HTERT RPE-1 (cell line): Measurements from ENCODE around the gene STRN3.

Source experiments
- in situ Hi-C: fragments of 300-500 bp; cut with MboI; formaldehyde crosslinking; loops from 4 replicates; pipeline ENCODE4 v1.14.3; 2020; ENCODE audit warnings: low sequenced_read_pairs

Gene STRN3

DNA sequence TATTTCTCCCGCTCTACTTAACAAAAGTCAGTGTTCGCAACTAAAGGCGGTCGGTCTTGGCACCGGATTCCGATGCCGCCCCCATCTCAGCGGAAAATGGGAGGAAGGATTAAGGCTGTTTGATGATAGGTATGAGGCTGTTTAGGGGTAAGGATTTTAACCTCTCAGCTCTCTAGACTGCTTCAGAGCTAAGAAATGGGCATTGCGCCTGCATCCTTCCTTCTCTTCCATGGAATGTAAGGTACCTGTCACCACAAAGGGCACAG is 150.5 kb downstream of the STRN3 start:
- in situ Hi-C loops: no loop called here

DNA sequence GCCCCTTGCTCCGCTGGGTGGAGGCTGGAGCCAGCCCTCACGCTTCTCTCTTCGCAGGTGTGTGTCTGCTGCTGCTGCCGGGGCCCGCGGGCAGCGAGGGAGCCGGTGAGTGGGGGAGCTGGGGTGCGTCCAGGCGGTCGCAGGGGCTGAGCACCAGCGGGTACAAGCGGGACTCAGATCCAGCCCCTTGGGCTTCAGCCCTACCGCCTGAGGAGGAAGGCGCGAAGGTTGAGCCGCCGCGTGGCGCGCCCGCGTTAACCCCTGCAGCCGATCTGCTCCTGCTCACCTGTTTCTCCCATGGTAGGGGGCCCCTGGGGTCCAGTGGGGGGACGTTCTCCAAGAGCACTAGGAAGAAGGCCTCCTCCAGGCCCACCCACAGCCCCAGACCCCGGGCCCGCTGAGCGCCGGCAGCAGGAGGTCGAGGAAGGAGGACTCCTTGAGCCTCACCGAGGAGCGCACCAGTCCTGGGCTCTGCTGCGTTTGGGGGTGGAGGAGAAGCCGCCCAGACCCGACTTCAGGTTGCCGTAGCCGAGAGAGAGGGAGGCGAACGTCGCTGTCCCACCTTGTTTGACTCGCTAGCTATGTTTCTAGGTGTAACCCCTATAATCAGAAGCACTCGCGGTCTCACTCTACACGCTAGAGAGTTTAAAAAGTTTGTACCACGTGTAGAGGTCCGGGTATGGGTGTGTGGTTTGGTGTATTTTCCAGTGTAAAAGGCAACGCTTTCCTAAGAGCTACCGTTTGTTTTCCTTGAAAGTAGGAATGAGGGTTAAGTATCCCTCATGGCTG is 151.0 kb downstream of the STRN3 start:
- in situ Hi-C loops: no loop called here

DNA sequence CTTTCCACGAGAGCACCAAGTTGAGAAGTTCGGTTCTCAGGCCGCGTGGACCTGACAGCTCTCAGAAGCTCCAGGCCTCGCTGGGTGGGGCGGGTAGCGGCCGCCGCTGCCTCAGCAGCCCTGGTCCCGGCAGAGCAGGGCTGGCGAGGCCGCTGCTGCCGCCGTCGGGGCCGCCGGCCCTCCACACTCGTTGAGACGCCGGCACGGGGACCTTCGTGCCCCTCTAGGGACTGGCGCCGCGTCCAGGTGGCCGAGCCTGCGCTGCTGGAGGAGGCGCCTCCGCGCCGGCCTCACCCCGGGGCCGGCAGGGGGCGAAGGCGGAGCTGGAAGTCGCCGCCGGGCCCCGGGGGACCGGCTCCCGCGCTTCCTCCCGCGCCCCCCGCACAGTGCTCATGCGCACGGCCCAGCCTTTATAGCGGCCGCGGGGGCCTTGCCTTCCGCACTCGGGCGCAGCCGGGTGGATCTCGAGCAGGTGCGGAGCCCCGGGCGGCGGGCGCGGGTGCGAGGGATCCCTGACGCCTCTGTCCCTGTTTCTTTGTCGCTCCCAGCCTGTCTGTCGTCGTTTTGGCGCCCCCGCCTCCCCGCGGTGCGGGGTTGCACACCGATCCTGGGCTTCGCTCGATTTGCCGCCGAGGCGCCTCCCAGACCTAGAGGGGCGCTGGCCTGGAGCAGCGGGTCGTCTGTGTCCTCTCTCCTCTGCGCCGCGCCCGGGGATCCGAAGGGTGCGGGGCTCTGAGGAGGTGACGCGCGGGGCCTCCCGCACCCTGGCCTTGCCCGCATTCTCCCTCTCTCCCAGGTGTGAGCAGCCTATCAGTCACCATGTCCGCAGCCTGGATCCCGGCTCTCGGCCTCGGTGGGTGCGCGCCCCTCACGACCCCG is 151.8 kb downstream of the STRN3 start, which contains the start of gene COCH:
TSS of gene COCH (plus strand) at position 440 of the 879 bp plus-strand sequence. CDS start at position 820, 380 bp downstream.
- in situ Hi-C loops: no loop called here

DNA sequence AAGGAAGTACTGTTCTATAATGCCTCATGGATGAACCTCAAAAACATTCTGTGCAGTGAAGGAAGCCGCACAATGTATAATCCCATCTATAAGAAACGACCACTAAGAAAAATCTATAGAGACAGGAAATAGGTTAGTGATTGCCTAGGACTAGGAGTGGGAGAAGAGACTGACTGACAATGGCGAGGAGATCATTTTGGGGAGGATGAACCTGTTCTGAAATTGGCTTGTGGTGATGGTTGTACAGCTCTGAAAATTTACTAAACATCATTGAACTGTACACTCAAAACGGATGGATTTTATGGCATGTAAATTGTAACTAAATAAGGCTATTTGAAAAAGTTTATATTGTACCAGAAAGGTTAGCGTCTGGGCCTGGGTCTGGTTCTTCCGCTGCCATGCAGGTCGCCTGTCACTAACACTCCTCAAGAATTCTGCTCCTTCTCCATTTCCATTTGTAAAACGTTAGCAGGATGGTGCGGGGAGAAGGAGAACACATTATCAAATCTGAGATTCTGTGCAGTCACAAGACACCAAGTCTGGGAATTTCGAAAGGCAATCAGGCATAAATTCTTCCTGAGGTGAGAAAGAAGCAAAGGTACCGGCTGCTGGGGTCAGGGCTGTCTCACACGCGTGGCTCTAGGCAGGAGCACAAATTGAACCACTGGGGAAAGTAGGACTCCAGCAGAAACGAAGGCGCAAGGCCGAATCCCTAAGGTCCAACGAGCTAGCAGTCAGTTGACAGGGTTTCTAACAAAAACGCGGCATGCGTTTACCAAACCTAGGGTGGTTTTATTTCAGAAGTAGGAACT is 152.7 kb downstream of the STRN3 start:
- in situ Hi-C loops: no loop called here

DNA sequence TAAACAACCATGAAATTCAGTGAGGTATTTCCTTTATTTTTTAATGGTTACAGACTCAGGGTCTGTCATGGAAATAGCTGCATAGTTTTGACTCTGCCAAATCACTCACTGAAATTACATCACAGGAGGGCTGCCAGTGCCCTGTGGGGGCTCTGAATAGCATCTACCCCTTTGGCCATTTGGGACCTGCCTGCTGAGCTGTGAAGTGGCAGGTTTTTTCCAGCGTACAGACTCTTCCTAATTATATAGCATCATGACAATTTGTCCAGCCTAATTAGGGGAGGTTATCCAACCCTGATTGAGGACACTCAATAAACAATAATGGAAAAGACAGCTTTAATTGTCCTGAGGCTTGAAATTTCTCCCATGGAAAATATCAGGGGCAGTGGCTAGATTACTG is 153.6 kb downstream of the STRN3 start:
- in situ Hi-C loops: no loop called here

DNA sequence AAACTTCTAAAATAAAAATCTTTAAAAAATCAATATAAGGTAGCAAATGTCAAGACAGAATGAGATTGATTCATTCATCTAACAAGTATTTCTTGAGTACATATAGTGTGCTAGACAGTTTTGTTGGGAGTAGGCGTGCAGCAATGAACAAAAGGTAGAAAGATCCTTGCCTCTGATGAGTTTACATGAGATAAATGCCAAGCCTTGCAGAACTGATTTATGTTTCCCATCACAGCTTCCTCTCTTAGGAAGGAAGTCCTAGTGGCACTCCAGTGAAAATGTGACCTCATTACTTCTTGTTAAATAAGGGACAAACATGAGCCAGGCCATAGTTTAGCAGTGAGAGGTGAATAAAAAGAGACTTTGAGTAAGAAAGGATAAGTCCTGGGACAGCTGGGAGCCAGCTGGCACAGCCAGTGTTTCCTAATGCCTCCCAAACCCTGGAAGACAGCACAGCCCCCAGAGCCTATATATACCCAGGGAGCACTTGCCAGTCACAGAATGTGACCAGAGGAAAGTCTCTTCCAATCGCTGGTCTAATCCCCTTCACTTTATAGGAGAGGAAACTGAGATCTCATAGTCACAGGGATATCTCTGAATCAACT is 156.5 kb downstream of the STRN3 start:
- in situ Hi-C loops: no loop called here

DNA sequence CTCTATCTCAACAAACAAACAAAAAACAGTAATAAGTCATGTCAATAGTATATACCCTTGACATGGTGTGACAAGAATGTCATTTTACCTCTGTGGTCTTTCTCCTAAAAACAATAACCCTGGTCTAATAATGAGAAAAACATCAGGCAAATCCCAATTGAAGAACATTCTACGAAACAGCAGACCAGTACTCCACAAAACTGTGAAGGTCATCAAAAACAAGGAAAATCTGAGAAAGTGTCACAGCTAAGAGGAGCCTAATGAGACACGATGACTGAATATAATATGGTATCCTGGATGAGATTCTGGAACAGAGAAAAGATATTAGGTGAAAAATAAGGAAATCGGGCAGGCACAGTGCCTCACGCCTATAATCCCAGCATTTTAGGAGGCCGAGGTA is 157.4 kb downstream of the STRN3 start:
- in situ Hi-C loops: no loop called here

DNA sequence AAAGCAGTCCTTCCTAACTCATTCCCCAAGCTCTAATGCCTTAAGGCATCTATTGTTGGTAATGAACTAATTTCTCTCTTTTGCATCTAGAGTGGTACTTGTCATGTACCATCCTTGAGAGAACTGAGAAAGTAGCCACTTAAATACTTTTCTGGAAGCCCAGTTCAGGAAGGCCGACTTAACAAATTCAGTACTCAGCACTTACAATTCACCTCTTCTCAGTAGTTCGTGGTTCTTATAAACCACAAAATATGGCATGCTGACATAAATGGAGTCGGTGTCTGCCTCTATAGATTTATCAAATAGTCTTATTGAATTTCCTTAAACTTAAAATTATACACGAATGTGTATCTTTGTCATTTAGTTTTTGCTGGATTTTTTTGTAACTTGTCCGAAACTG is 161.2 kb downstream of the STRN3 start:
- in situ Hi-C loops: no loop called here

DNA sequence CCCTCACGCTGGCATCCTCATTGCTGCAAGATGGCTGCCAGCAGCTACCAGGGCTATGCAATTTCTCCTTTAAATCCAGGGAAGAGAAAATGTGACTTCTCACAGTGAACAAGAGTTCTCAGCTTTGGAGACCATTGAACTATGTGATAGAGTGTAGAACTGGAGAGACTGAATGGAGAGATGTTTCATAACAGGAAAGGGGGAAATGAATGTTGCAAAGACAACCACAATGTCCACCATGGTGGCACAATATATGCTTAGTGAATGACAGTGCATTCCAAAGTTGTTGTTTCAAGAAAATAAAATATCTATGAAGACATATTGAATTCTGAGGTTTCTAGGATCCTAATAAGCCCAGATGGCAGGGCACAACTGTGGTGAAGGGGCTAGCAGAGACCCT is 165.0 kb downstream of the STRN3 start:
- in situ Hi-C loops: no loop called here

DNA sequence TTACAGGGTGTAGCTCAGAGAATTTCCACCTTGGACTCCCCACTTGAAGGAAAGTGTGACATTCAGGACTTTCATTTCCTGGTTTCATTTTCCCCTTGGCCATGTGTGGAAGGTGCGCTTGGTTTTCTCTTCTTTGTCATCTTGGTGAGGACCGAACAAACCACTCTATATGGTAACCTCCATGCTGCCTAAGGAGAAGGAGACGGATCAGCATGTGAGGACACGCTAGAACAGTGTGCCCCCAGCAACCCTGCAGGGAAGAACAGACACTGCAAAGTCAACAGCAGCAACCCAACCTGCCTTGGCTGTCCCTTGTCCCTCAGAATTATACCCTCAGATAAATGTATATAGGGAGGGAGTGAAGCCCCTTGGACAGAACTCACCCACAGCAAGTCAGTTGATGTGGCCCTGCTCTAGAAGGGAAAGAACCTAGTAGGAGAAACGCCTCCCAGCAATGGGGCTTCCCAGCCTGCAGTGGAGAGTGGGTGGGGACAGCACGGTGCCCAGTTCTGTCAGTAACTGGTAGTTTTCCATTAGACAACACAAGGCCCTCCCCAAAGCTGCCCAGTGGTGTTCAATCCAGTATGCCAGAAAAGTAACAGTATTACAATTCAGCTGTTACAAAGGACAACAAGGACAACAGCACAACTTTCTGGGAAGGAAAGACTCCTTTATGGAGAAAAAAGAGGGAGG is 170.7 kb downstream of the STRN3 start:
- in situ Hi-C loops: no loop called here

DNA sequence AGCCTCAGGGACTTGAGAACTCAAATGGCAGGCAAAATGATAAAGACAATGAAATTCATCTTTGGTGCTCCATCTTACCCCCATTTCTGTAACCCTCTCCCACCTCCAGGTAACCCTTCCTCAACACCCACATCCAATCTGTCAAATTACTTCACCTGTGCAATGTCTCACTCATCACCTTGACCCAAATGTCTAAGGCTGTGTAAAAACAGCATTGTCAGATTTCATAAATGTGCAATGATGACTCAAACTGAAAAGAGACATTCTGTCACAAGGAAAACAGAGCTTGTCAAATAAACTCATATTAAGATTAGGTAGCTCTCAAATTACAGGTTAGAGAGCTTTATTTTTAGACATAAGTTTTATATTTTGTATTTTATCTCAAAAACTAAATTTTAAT is 171.7 kb downstream of the STRN3 start:
- in situ Hi-C loops: no loop called here

DNA sequence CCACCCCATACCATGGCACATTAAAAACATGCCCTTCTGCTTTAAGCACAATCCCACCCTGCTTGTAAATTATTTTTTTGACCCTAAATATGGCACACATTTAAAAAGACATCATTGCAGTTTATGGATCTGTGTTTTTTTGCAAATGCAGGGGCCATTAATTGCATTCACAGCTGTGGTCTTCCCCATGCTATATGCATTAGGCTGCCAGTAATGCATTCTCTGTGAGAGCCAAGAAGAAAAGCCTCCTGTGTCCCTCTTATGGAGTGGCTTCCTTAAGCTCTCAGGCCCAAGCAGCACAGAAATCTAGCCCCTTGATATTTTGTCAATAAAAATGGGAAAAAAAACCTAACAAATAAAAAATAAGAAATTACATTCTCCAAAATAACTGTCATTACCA is 172.2 kb downstream of the STRN3 start:
- in situ Hi-C loops: no loop called here

DNA sequence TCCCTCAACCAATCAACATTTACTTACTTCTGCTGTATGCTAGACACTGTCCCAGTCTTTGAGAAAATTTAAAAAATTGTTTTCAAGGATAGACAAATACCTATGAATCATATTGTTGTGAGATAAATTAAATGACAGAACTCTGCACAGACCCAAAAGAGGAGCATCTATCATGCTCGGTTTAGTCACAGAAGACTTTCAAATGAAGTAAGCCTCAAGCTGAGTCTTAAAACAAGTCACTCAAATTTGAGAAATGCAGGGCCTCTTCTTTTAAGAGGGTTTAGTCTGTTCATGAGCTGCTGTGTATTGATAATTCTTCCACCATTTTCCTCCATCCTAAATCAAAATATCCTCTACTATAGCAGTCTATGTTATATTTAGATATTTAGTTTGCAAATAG is 176.2 kb downstream of the STRN3 start:
- in situ Hi-C loops: no loop called here

DNA sequence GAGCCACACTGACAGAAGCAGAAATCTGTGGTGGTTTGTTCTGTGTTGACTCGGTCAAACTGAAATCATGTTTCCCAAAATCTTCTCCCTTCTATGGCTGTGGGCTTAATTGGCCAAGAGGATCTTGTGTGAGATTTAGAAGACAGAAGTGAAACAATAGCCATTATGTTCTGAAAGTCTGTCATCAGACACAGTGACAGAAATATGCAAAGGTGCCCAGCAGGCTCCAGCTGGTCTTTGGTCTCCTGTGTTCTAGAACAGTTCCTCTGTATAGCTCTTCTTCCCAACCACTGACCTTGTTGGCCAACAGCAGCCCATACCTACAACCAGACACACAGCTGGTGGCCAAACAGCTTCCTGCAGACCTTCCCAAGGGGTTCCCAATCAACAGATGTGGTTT is 176.8 kb downstream of the STRN3 start:
- in situ Hi-C loops: no loop called here

DNA sequence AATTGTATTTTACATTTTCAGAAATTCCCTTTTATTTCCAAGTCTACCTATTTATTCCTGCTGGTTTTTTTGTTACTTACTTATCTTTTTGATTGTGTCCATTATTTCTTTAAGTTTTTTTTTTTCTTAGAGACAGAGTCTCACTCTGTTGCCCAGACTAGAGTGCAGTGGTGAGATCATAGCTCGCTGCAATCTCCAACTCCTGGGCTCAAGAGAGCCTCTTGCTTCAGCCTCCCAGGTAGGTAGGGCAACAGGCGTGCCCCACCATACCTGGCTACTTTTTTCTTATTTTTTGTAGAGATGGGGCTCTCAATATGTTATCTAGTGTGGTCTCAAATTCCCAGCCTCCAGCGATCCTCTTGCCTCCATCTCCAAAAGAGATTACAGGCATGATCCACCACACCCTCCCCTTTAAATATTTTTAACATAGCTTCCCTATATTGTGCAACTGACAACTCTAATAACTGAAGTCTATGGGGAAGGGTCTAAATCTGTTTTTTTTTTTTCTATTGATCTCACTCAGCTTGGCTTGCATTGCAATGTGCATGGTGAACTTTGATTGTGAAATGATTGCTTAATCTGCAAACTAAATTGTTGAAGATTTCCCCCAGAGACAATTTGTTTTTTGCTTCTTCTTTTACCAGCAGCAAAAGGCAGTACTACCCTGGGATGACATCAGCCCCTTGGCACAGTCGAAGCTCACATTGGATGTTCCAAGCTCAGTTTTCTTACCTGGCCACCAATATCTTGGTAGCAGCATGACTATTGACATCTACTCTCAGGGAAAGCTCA is 177.5 kb downstream of the STRN3 start:
- in situ Hi-C loops: no loop called here
